GM12875 (cell line): ENCODE results near the gene RAVER1.

Experiments used
- H3K4me3 ChIP-seq: one replicate; pipeline ENCODE4 v1.5.1; 2011; ENCODE audit warnings: low read depth, low read length, control low read depth
- CTCF ChIP-seq: IDR thresholded peaks from 2 replicates; pipeline ENCODE4 v1.5.1; 2011; ENCODE audit warnings: low read depth, mild to moderate bottlenecking, control low read depth, inconsistent platforms, low read length, moderate library complexity, borderline replicate concordance; ENCODE audit not compliant: insufficient read depth

Gene RAVER1

GRCh38 chr19:10290876-10291553 lies 42.3 kb downstream of the RAVER1 start:
- TF ChIP-seq CTCF: no peak
- peak overlapping the region; percentile 52 for H3K4me3 ChIP-seq

GRCh38 chr19:10290357-10290875 lies 42.9 kb downstream of the RAVER1 start:
- H3K4me3 ChIP-seq: peak overlapping the region; percentile 52
- no peak for TF ChIP-seq CTCF

GRCh38 chr19:10289836-10290356 lies 43.4 kb downstream of the RAVER1 start, which contains the start of gene ICAM5:
ICAM5 (plus strand) TSS chr19:10289952; CDS start chr19:10290044, 92 bp downstream.
- no peak for TF ChIP-seq CTCF
- H3K4me3 ChIP-seq: peak within 1 kb of the TSS; percentile 52

- no peak for TF ChIP-seq CTCF
- peak overlapping the region; percentile 30 for H3K4me3 ChIP-seq
Observed at GRCh38 chr19:10289167-10289835, 44.0 kb downstream of the RAVER1 start.

GRCh38 chr19:10288662-10289166 lies 44.6 kb downstream of the RAVER1 start:
- peak overlapping the region; percentile 30 for H3K4me3 ChIP-seq
- TF ChIP-seq CTCF: no peak

- no peak for TF ChIP-seq CTCF
- H3K4me3 ChIP-seq: peak within 1 kb of the TSS; percentile 24
Observed at GRCh38 chr19:10286803-10287737, 46.3 kb downstream of the RAVER1 start, which contains the start of gene ICAM4. ICAM4 (plus strand) TSS chr19:10286955; CDS start chr19:10287013, 58 bp downstream.
